H1 (cell line): ENCODE data around the gene PAQR4. TPM values are rescaled to one million over a fixed set of nuclear protein-coding genes. Genes with fewer than 3 reads are reported as not detected.

Source experiments
- ASH2L ChIP-seq: fragments of 200-600, 300-600 bp; sonication (generic); IDR thresholded peaks from one replicate; pipeline ENCODE4 v1.7.1; 2017; ENCODE audit warnings: low read length
- BCL11A ChIP-seq, 2 experiments: IDR thresholded peaks; one replicate each; pipeline ENCODE4 v1.6.1; 2011; ENCODE audit warnings: low read depth in 2 of 2, low read length in 2 of 2, mild to moderate bottlenecking in 2 of 2
- CBX5 ChIP-seq: fragments of 300-800, 300-1000 bp; sonication (generic); IDR thresholded peaks from 2 replicates; pipeline ENCODE4 v1.7.1; 2016; ENCODE audit warnings: antibody characterized with exemption, low read length, low read depth
- CBX8 ChIP-seq: fragments of 300-800, 300-1000 bp; sonication (generic); IDR thresholded peaks from 2 replicates; pipeline ENCODE4 v1.7.1; 2016; ENCODE audit warnings: low read depth, low read length, borderline replicate concordance
- CEBPB ChIP-seq: IDR thresholded peaks from 2 replicates; pipeline ENCODE4 v1.6.1; 2012; ENCODE audit warnings: low read depth, low read length
- GTF2F1 ChIP-seq: IDR thresholded peaks from 2 replicates; pipeline ENCODE4 v1.6.1; 2012; ENCODE audit warnings: low read depth, low read length, improper control_type of control experiment, borderline replicate concordance
- PHF8 ChIP-seq: fragments of 200-600 bp; sonication (generic); conservative IDR thresholded peaks from 2 replicates; pipeline ENCODE4 v1.7.1; 2012; ENCODE audit warnings: low read depth, mild to moderate bottlenecking, inconsistent platforms, low read length, moderate library complexity
- RXRA ChIP-seq: IDR thresholded peaks from 2 replicates; pipeline ENCODE4 v1.6.1; 2011; ENCODE audit warnings: low read depth, mild to moderate bottlenecking, low read length, moderate library complexity; ENCODE audit not compliant: insufficient read depth
- SIRT6 ChIP-seq: IDR thresholded peaks from one replicate; pipeline ENCODE4 v1.7.1; 2012; ENCODE audit warnings: low read length, inconsistent platforms
- SP4 ChIP-seq: IDR thresholded peaks from 2 replicates; pipeline ENCODE4 v1.6.1; 2012; ENCODE audit warnings: low read length, inconsistent platforms
- SUZ12 ChIP-seq: fragments of 200-600 bp; sonication (generic); IDR thresholded peaks from 2 replicates; pipeline ENCODE4 v1.6.1; 2012; ENCODE audit warnings: mild to moderate bottlenecking, inconsistent platforms, low read length, moderate library complexity, mixed read lengths
- TCF12 ChIP-seq: IDR thresholded peaks from 2 replicates; pipeline ENCODE4 v1.6.1; 2011; ENCODE audit warnings: low read depth, mild to moderate bottlenecking, low read length
- polyA plus RNA-seq, 7 experiments: library from polyadenylated mRNA; depleted of rRNA in 3 of 7; stranded (reverse) in 5 of 7; unstranded in 2 of 7; fragments of >200 nt in 5 of 7; fragments of 200-250 nt in 2 of 7; gene quantifications; 1 replicate in 5 of 7; 2 replicates in 1 of 7; 4 replicates in 1 of 7; pipeline versions ENCODE4 v1.2.1 to v1.2.3, GENCODE V29; 2011 to 2013; ENCODE audit warnings: missing spikeins in 2 of 7, mixed read lengths in 2 of 7
- total RNA-seq: library from RNA; stranded (reverse); fragmentation: NEBNext Ultra II Directional; extraction: Animal tissue kit (Norgen Biotek cat#: 25700); gene quantifications from 2 replicates; pipeline ENCODE4 v1.2.1, GENCODE V29; 2021
- TF ChIP-seq, protein P1 (sequence below): fragments of 300-600 bp; sonication (generic); IDR thresholded peaks from 2 replicates; pipeline ENCODE4 v1.7.1; 2012; ENCODE audit warnings: low read length, moderate library complexity, mild to moderate bottlenecking, inconsistent platforms; ENCODE audit not compliant: insufficient replicate concordance

PAQR4 gene
- total and polyA plus RNA-seq, 2 of the 8 experiments (the other 6 are each of a cell fraction or from before 2014, with no cell fraction given) = 28.2 to 34.6 TPM

DNA sequence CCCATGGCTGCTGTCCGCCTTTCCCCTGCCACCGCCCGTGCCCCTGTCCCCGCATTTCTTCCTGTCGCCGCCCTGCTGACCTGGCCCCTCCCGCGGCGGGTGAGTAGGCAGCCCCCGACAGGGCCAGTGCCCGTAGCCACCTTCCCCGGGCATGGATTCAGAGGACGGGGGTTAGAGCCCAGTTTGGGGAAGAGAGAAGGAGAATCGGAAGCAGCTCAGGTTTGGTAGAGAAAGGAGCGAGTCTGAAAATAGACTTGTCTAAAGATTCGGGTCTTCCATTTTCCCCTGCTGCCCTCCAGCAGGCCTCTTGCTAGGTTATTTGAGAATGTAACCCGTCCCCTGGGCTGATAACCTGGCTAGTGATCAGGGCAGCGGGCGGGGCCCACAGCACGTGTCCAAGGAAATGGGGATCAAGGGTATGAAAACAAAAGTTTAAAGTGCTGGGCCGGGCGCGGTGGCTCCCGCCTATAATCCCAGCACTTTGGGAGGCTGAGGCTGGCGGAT lies 35.7 kb downstream of the PAQR4 start (continued):
- TF ChIP-seq, protein P1, sequence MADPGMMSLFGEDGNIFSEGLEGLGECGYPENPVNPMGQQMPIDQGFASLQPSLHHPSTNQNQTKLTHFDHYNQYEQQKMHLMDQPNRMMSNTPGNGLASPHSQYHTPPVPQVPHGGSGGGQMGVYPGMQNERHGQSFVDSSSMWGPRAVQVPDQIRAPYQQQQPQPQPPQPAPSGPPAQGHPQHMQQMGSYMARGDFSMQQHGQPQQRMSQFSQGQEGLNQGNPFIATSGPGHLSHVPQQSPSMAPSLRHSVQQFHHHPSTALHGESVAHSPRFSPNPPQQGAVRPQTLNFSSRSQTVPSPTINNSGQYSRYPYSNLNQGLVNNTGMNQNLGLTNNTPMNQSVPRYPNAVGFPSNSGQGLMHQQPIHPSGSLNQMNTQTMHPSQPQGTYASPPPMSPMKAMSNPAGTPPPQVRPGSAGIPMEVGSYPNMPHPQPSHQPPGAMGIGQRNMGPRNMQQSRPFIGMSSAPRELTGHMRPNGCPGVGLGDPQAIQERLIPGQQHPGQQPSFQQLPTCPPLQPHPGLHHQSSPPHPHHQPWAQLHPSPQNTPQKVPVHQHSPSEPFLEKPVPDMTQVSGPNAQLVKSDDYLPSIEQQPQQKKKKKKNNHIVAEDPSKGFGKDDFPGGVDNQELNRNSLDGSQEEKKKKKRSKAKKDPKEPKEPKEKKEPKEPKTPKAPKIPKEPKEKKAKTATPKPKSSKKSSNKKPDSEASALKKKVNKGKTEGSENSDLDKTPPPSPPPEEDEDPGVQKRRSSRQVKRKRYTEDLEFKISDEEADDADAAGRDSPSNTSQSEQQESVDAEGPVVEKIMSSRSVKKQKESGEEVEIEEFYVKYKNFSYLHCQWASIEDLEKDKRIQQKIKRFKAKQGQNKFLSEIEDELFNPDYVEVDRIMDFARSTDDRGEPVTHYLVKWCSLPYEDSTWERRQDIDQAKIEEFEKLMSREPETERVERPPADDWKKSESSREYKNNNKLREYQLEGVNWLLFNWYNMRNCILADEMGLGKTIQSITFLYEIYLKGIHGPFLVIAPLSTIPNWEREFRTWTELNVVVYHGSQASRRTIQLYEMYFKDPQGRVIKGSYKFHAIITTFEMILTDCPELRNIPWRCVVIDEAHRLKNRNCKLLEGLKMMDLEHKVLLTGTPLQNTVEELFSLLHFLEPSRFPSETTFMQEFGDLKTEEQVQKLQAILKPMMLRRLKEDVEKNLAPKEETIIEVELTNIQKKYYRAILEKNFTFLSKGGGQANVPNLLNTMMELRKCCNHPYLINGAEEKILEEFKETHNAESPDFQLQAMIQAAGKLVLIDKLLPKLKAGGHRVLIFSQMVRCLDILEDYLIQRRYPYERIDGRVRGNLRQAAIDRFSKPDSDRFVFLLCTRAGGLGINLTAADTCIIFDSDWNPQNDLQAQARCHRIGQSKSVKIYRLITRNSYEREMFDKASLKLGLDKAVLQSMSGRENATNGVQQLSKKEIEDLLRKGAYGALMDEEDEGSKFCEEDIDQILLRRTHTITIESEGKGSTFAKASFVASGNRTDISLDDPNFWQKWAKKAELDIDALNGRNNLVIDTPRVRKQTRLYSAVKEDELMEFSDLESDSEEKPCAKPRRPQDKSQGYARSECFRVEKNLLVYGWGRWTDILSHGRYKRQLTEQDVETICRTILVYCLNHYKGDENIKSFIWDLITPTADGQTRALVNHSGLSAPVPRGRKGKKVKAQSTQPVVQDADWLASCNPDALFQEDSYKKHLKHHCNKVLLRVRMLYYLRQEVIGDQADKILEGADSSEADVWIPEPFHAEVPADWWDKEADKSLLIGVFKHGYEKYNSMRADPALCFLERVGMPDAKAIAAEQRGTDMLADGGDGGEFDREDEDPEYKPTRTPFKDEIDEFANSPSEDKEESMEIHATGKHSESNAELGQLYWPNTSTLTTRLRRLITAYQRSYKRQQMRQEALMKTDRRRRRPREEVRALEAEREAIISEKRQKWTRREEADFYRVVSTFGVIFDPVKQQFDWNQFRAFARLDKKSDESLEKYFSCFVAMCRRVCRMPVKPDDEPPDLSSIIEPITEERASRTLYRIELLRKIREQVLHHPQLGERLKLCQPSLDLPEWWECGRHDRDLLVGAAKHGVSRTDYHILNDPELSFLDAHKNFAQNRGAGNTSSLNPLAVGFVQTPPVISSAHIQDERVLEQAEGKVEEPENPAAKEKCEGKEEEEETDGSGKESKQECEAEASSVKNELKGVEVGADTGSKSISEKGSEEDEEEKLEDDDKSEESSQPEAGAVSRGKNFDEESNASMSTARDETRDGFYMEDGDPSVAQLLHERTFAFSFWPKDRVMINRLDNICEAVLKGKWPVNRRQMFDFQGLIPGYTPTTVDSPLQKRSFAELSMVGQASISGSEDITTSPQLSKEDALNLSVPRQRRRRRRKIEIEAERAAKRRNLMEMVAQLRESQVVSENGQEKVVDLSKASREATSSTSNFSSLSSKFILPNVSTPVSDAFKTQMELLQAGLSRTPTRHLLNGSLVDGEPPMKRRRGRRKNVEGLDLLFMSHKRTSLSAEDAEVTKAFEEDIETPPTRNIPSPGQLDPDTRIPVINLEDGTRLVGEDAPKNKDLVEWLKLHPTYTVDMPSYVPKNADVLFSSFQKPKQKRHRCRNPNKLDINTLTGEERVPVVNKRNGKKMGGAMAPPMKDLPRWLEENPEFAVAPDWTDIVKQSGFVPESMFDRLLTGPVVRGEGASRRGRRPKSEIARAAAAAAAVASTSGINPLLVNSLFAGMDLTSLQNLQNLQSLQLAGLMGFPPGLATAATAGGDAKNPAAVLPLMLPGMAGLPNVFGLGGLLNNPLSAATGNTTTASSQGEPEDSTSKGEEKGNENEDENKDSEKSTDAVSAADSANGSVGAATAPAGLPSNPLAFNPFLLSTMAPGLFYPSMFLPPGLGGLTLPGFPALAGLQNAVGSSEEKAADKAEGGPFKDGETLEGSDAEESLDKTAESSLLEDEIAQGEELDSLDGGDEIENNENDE = no peak
- TF ChIP-seq CBX8 (no peak), RXRA (no peak), CEBPB (no peak), TCF12 (no peak), SIRT6 (no peak), CBX5 (no peak), SP4 (no peak), GTF2F1 (no peak), BCL11A (IDR thresholded peaks at IDR 0.05; ENCODE audit: low read depth in 2 of 2, low read length in 2 of 2) (no peak), SUZ12 (no peak), PHF8 (no peak), ASH2L (peak; percentile 24)
